GM23338 (cell line): Measurements from ENCODE around the gene CPNE4. TPM values are rescaled to one million over a fixed set of nuclear protein-coding genes. Genes with fewer than 3 reads are reported as not detected.

Source experiments
- ATAC-seq: fragments of 200-7000 bp; cut with Tn5 transposase; 3 replicates; pipeline ENCODE4 v1.9.1; 2020
- DNase-seq: peaks from one replicate; pipeline ENCODE4 v3.0.0-alpha.2; 2015; ENCODE audit warnings: low spot score
- H2AFZ ChIP-seq: fragments of 200-600 bp; sonication (generic); 2 replicates; pipeline ENCODE4 v1.8.0; 2016; ENCODE audit warnings: antibody characterized with exemption, mild to moderate bottlenecking, moderate library complexity
- H3F3A ChIP-seq: fragments of 200-600 bp; sonication (generic); replicated peaks from 2 replicates; pipeline ENCODE4 v1.8.0; 2017; ENCODE audit warnings: antibody characterized with exemption, mixed run types, low read depth
- H3K27ac ChIP-seq: fragments of 200-600 bp; sonication (generic); 2 replicates; pipeline ENCODE4 v1.6.1; 2016; ENCODE audit warnings: low read depth
- H3K27me3 ChIP-seq: fragments of 200-600 bp; sonication (generic); 2 replicates; pipeline ENCODE4 v1.8.0; 2016; ENCODE audit warnings: mild to moderate bottlenecking, mixed run types, moderate library complexity; ENCODE audit not compliant: insufficient read depth
- H3K36me3 ChIP-seq: fragments of 200-600 bp; sonication (generic); 2 replicates; pipeline ENCODE4 v1.8.0; 2016; ENCODE audit warnings: mild to moderate bottlenecking; ENCODE audit not compliant: insufficient read depth
- H3K4me1 ChIP-seq: fragments of 200-600 bp; sonication (generic); 2 replicates; pipeline ENCODE4 v1.8.0; 2016; ENCODE audit warnings: mild to moderate bottlenecking, moderate library complexity; ENCODE audit not compliant: insufficient read depth
- H3K4me2 ChIP-seq: fragments of 200-600 bp; sonication (generic); 2 replicates; pipeline ENCODE4 v1.7.1; 2017; ENCODE audit warnings: mixed run types
- H3K4me3 ChIP-seq: fragments of 200-600 bp; sonication (generic); 2 replicates; pipeline ENCODE4 v1.6.1; 2016; ENCODE audit warnings: mixed run types
- H3K79me2 ChIP-seq: fragments of 200-600 bp; sonication (generic); replicated peaks from 2 replicates; pipeline ENCODE4 v1.8.0; 2017; ENCODE audit warnings: mild to moderate bottlenecking; ENCODE audit not compliant: insufficient read depth
- H3K9me2 ChIP-seq: fragments of 200-600 bp; sonication (generic); 2 replicates; pipeline ENCODE4 v1.8.0; 2017; ENCODE audit not compliant: insufficient read depth
- H4K20me1 ChIP-seq: fragments of 200-600 bp; sonication (generic); replicated peaks from 2 replicates; pipeline ENCODE4 v1.8.0; 2017; ENCODE audit warnings: mild to moderate bottlenecking; ENCODE audit not compliant: insufficient read depth
- H3K27ac Mint-ChIP-seq: 2 replicates; pipeline ENCODE4 v1.8.0; 2020; ENCODE audit warnings: inconsistent platforms, mild to moderate bottlenecking, moderate library complexity, mixed read lengths
- H3K27me3 Mint-ChIP-seq: 3 replicates; pipeline ENCODE4 v1.8.0; 2022; ENCODE audit warnings: low read depth, mild to moderate bottlenecking, moderate library complexity, mixed read lengths, inconsistent platforms; ENCODE audit not compliant: insufficient read depth, poor library complexity
- H3K36me3 Mint-ChIP-seq: 3 replicates; pipeline ENCODE4 v1.8.0; 2021; ENCODE audit warnings: low read depth, mild to moderate bottlenecking, inconsistent platforms, moderate library complexity, mixed read lengths
- H3K4me1 Mint-ChIP-seq: 3 replicates; pipeline ENCODE4 v1.8.0; 2020; ENCODE audit warnings: mild to moderate bottlenecking, inconsistent platforms, mixed read lengths
- H3K4me3 Mint-ChIP-seq: 3 replicates; pipeline ENCODE4 v1.8.0; 2021; ENCODE audit warnings: moderate library complexity, mild to moderate bottlenecking, inconsistent platforms, mixed read lengths
- H3K9me3 Mint-ChIP-seq: 3 replicates; pipeline ENCODE4 v1.8.0; 2020; ENCODE audit warnings: moderate library complexity, mild to moderate bottlenecking, inconsistent platforms, mixed read lengths
- JUNB ChIP-seq: IDR thresholded peaks from one replicate; pipeline ENCODE4 v1.6.1; 2016; ENCODE audit warnings: antibody characterized with exemption; ENCODE audit not compliant: unreplicated experiment
- STAT1 ChIP-seq: IDR thresholded peaks from one replicate; pipeline ENCODE4 v1.6.1; 2016; ENCODE audit warnings: antibody characterized with exemption; ENCODE audit not compliant: unreplicated experiment
- ZNF114 ChIP-seq: fragments of 250-450 bp; sonication (Bioruptor Pico); IDR thresholded peaks from 2 replicates; pipeline ENCODE4 v1.5.0; 2020; ENCODE audit warnings: mild to moderate bottlenecking, moderate library complexity
- ZNF462 ChIP-seq: fragments of 250-450 bp; sonication (Bioruptor Pico); IDR thresholded peaks from 2 replicates; pipeline ENCODE4 v1.5.0; 2020; ENCODE audit warnings: mild to moderate bottlenecking, moderate library complexity
- polyA plus RNA-seq: library from polyadenylated mRNA; unstranded; fragments of >200 nt; fragmentation: Nextera tagmentation; extraction: Ambion mirVana; gene quantifications from 2 replicates; pipeline ENCODE4 v1.2.1, GENCODE V29; 2016
- total RNA-seq: library from RNA; depleted of rRNA; stranded (reverse); fragments of >200 nt; shearing (Covaris generic); gene quantifications from 2 replicates; pipeline ENCODE4 v1.2.3, GENCODE V29; 2014

CPNE4 gene
- total and polyA plus RNA-seq, 2 experiments from 2014 or later: 2.0 to 6.5 TPM

- no peak for TF ChIP-seq ZNF462
- TF ChIP-seq JUNB: no peak
These were observed 481.1 kb downstream of the CPNE4 start (continued) for GRCh38 chr3:131553495-131554247.

GRCh38 chr3:131551761-131552160, 483.1 kb downstream of the CPNE4 start:
- ATAC-seq (no peak), DNase-seq (no peak)
- H3K9me2 ChIP-seq: no peaks in the 10 kb centered on the region
- H4K20me1 ChIP-seq: no peaks in the 10 kb centered on the region; the same call in 1 of the 2 replicates
- Mint-ChIP-seq H3K36me3 (no peaks in the 10 kb centered on the region), H3K27ac (no peak overlapping the region), H3K4me3 (no peak overlapping the region), H3K4me1 (peaks cover 13% of the 10 kb centered on the region; the same call in 2 of the 3 replicates), H3K27me3 (no peaks in the 10 kb centered on the region), H3K9me3 (no peaks in the 10 kb centered on the region)
- no peaks in the 10 kb centered on the region for H3F3A ChIP-seq
- no peak overlapping the region for H3K27ac ChIP-seq
- no peak overlapping the region for H3K4me2 ChIP-seq
- H3K79me2 ChIP-seq: no peaks in the 10 kb centered on the region
- no peaks in the 10 kb centered on the region for H3K36me3 ChIP-seq
- no peaks in the 10 kb centered on the region; the same call in 1 of the 2 replicates for H3K4me1 ChIP-seq
- H3K27me3 ChIP-seq: no peaks in the 10 kb centered on the region
- H3K4me3 ChIP-seq: no peak overlapping the region
- no peak overlapping the region for H2AFZ ChIP-seq
- no peak for TF ChIP-seq STAT1
- no peak for TF ChIP-seq ZNF114
- no peak for TF ChIP-seq ZNF462
